Right ventricle myocardium superior (tissue), 1 donor: Measurements from ENCODE around the gene C6orf120. TPM values are rescaled to one million over a fixed set of nuclear protein-coding genes. Genes with fewer than 3 reads are reported as not detected.
A peak's percentile ranks its signal among the peaks of the same experiment; 100 is the strongest.

Experiments used
- ATAC-seq: fragments of 200-7000 bp; cut with Tn5 transposase; one replicate; pipeline ENCODE4 v1.9.1; 2020; ENCODE audit warnings: mild to moderate bottlenecking; ENCODE audit not compliant: poor library complexity
- DNase-seq: peaks from one replicate; pipeline ENCODE4 v3.0.0-alpha.2; 2020
- intact Hi-C: fragments of 100-400 bp; cut with DNase I; formaldehyde crosslinking; loops from one replicate; pipeline ENCODE4 v1.11.2; 2022
- long read RNA-seq: library from polyadenylated mRNA; unstranded; transcript quantifications from one replicate; pipeline ENCODE4 v2.0.0, GENCODE V29; 2021
- total RNA-seq: library from RNA; stranded (reverse); fragmentation: NEBNext Ultra II Directional; extraction: Animal tissue kit (Norgen Biotek cat#: 25700); gene quantifications from one replicate; pipeline ENCODE4 v1.2.1, GENCODE V29; 2021
- donor health status: DM: no; HTN: yes; CAD: no; lungs with severe emphysema.

C6orf120 gene
- 14.0 TPM for total RNA-seq
- long read RNA-seq, transcript C6orf120-201 (1 exons, 2,667 nt): major isoform, 69 of 69 reads
- long read RNA-seq, partial matches to known transcripts: 0 of 69 reads
- long read RNA-seq, other reads (novel, unspliced or antisense): 0 of 69 reads

- ATAC-seq: peak; percentile 99
- intact Hi-C loops: no loop called here
Measured at GRCh38 chr6:169701954-169702839, at the start of gene C6orf120, which contains the start of gene WDR27. Gene C6orf120, plus strand, starts transcription at chr6:169702126. Its CDS starts 334 bp downstream, at chr6:169702460. Gene WDR27, minus strand, starts transcription at chr6:169702029. Its CDS starts 13,024 bp downstream, at chr6:169689005.

GRCh38 chr6:169652896-169653295 lies 49.0 kb upstream of the C6orf120 start:
- intact Hi-C loops: no loop called here
- ATAC-seq (no peak), DNase-seq (no peak)

More at GRCh38 chr6:169701954-169702839, at the start of gene C6orf120, which contains the start of gene WDR27:
- DNase-seq: peak; percentile 98

DNA sequence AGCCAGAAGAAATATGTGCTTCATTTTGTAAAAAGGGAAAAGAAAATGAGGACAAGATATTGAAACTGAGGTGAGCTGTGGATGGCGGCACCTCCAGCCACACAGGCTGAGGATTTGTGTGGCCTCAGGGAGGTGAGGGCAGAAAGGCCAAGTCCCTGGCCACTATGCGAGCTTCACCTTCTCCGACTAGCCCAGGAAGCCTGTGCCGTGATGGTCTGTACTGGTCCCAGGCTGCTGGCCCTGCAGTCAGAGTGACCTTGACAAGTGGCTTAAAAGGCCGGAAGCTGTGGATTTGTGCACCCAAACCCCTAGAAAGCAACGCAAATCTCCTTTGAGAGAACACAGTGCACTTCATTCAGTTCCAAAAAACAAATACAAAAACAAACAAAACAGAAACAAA lies 48.2 kb upstream of the C6orf120 start:
- no peak for ATAC-seq
- no peak for DNase-seq
- intact Hi-C loops: no loop called here

- ATAC-seq (peak; percentile 98), DNase-seq (peak; percentile 82)
- intact Hi-C loops: no loop called here
Measured at GRCh38 chr6:169654598-169655391, 47.1 kb upstream of the C6orf120 start.

DNA sequence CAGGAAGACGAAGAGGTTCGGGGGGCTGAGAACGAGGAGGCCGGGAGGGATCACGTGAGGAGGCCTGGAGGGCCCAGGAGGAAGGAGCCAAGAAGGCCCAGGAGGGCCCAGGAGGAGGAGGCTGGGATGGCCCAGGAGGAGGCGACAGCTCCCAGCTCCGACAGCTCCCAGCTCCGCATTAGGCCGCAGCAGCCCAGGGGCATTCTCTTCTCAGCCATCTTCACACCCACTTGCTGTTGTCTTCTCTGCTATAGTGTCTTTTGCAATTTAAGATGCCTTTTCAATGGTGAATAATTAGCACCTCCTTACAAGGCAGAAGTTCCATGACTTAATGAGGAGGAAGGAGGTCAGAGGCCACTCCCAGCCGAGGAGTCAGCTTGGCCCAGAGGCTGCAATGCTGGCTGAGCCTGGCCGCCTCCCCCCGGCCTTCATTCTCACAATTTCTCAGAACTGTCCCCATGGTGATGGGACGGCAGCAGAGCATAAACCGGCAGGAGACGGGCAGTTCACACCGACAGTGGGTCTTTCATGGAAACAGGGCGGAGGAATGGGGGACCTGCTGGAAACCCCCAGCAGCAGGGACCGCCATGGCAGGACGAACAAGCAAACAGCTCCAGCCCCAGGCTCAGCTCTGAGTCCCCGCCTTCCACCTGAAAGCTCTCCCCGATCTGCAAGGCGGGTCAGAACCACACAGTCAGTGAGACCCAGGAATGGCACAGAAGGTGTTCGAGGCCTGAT lies 45.2 kb upstream of the C6orf120 start:
- intact Hi-C loops: no loop called here
- no peak for ATAC-seq

GRCh38 chr6:169657284-169657610 lies 44.7 kb upstream of the C6orf120 start:
- DNase-seq (no peak), ATAC-seq (no peak)
- intact Hi-C loops: no loop called here

More for the DNA sequence above, 45.2 kb upstream of the C6orf120 start:
- no peak for DNase-seq

DNA sequence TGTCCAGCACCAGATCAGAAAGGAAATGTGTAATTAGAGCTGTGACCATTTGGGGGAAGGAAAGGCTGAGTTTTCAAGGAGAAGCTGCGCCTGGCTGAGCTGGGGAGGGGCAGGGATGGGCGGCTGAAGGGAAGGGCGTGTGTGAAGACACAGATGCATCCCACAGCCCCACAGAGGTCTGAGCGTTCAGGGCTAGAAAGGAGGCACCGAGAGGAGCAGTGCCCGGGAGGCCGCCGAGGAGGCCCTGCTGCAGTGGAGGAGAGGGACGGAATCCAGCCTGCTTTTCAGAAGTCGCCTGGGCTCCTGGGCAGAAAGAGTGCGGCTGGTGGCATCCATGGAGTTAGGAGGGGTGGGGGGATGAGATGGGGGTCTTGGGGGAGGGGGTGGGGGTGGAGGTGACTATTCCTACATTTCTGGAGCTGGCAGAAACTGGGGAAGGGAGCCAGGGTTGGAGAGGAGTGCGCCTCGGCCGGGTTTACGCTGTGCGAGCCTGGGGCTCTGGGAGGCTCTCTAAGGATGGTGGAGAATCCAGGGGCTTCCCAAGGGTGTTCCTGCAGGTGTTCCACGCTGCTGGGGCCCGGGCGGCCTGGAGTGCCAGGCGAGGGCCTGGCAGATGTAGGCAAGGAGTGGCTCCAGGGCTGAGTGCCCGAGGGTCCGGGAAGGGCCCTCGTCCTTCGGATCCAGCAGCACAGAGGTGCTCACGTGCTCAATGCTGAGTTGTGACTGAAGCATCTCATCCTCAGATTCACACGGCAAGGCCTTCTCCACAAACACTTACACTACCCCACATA lies 41.9 kb upstream of the C6orf120 start:
- DNase-seq: no peak
- no peak for ATAC-seq
- intact Hi-C loops: no loop called here

GRCh38 chr6:169660751-169661390 lies 41.1 kb upstream of the C6orf120 start:
- intact Hi-C loops: no loop called here
- no peak for DNase-seq
- ATAC-seq: peak; percentile 22

- ATAC-seq (no peak), DNase-seq (no peak)
- intact Hi-C loops: no loop called here
Measured at GRCh38 chr6:169661391-169661756, 40.6 kb upstream of the C6orf120 start.

DNA sequence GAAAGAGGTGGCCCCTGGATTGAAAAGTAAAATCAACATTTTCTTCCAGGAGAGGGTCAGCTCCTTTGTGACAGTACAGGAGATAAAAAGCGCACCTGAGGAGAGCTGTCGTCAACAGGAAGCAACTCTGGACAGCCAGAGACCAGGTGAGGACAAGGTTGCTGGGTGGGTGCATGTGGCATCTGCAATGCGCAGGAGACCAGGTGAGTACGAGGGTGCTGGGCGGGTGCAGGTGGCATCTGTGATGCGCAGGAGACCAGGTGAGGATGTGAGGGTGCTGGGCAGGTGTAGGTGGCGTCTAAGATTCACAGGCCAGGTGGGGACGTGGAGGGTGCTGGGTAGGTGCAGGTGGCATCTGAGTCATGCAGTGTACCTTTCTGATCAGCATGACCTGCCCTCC lies 38.5 kb upstream of the C6orf120 start:
- intact Hi-C loops: no loop called here
- DNase-seq (no peak), ATAC-seq (no peak)

GRCh38 chr6:169664227-169664626 lies 37.7 kb upstream of the C6orf120 start:
- ATAC-seq (no peak), DNase-seq (no peak)
- intact Hi-C loops: no loop called here

- DNase-seq (no peak), ATAC-seq (no peak)
- intact Hi-C loops: no loop called here
Measured at GRCh38 chr6:169665289-169665688, 36.6 kb upstream of the C6orf120 start.

DNA sequence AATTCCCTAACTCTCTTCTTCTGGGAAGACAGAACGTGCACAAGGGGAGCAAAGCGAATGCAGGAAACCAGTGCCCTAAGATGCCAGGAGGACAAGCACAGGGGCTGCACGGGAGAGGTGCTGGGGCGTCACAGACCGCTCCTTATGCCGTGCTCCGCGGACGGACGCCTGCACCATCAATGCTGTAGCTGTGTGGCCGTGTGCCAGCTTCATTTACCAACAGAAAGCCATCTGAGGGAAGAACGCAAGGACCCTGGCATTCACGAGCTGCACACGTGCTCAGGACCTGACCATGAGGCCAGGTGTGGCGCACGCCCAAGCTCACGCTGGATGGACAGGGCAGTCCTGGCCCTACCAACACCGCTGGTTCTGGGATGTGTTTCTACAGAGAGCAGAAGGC lies 35.5 kb upstream of the C6orf120 start:
- ATAC-seq (no peak), DNase-seq (no peak)
- intact Hi-C loops: no loop called here

GRCh38 chr6:169667716-169668115 lies 34.2 kb upstream of the C6orf120 start:
- ATAC-seq: no peak
- intact Hi-C loops: no loop called here
- DNase-seq: no peak

DNA sequence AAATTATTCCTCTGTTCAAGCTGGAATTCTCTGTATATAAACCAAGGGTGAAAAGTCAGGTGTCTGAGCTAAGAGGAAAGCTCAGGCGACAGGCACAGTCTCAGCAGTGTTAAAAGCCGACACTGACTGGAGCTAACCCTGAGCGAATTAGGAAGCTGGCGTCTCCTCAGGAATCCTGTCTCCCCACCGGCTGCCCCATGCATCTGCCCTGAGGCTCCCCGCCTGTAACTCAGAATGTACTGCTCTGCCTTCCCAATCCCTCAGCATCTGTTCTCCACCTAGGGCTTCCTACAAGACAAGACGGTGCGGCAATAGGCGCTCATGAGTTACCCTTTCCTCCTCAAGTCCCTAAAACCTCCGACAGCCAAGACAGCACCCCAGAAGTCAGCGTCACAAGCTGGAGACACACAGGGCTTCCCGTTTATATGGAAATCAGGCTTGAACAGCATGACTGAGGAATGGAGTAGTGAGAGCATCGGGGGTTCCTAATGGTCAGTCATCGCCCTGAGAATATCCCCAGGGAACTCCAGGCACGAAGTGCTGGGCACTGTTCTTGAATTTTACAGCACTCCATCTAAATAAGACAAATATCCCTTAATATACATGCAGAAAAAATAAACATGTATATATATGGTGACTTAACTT lies 33.6 kb upstream of the C6orf120 start:
- DNase-seq (no peak), ATAC-seq (no peak)
- intact Hi-C loops: no loop called here

DNA sequence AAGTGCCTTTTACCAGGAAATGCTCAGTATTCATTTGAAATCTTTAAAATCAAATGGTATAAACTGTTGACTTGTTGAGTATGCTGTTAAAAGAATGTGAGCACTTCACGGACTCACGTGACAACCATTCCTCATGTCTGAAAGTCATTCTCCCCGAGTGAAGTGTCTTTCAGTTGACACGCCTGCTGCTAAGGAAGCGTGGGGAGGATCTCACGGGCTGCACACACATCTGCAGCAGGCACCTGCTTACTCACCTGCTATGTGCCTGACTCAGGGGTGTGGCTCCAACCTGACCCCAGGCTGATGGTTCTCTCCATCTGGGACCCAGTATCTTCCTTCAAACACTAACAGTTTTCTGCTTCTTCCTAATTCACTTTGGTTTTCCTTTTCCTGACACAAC lies 32.8 kb upstream of the C6orf120 start:
- ATAC-seq (no peak), DNase-seq (no peak)
- intact Hi-C loops: no loop called here

GRCh38 chr6:169669889-169670288 lies 32.0 kb upstream of the C6orf120 start:
- ATAC-seq: peak; percentile 12
- intact Hi-C loops: no loop called here

More at GRCh38 chr6:169669889-169670288, 32.0 kb upstream of the C6orf120 start:
- DNase-seq: no peak
